Measurements from ENCODE around the gene DENND11.

DNA sequence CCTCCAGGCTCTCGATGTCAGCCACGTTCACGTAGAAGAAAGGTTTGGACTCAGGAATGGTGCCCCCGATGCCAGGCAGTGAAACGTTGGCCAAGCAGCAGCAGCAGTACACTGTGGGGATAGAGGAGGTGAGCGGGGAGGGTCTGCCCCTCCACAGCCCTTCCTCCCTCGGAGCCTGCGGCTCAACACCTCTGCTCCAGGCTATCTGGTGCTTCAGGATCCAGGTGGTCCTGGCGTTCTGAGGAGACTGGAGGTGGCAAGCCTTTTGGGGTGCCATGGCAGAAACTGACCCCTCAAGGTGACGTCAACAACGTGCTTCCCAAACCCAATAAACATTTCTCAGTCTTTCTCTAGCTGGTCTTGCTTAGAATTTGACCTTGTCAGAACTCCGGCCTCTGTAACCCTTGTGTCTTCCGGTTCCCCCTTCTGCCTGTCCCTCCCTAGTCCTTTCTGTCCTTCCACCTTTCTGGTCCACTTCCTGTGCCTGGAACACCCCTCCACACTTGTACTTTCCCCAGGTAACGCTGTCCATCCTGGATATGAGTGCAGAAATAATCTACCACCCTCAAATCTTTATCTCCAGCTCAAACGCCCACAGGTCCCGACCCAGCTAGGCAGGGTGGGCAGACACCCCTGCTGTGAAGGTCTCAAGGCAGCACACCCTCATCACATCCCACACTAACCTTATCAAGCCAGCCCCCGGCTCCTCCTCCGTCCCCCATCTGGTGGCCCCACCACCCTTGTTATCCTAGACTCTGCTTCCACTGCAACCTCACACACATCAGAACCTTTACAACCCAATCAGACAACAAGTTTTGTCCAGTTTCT lies 36.5 kb downstream of the DENND11 start:
- TF ChIP-seq EZH2 (IDR thresholded peaks at IDR 0.05) (no peak), POLR2AphosphoS5 (IDR thresholded peaks at IDR 0.05; ENCODE audit: borderline replicate concordance, low read depth, low read length) (no peak)
